A673 (cell line): Measurements from ENCODE around the gene PBRM1. TPM values are rescaled to one million over a fixed set of nuclear protein-coding genes. Genes with fewer than 3 reads are reported as not detected.

Experiments
- BruUV-seq: library from RNA; stranded (reverse); fragments of 400-500 nt; replicated peaks from 2 replicates; lab custom pipeline; 2021; lab: Mats Ljungman, UMichigan
- CTCF ChIA-PET: fragments of 300-600 bp; sonication (Branson Sonifier 250); formaldehyde crosslinking; loops from one replicate; lab custom pipeline; 2022; ENCODE audit warnings: antibody characterized with exemption; lab: Charles Lee
- POLR2A ChIA-PET: fragments of 300-600 bp; sonication (Branson Sonifier 250); formaldehyde crosslinking; loops from one replicate; lab custom pipeline; 2022; ENCODE audit warnings: antibody characterized with exemption; ENCODE audit not compliant: low non-redundant PET; lab: Charles Lee
- DNase-seq: peaks from one replicate; pipeline ENCODE4 v3.0.0-alpha.2; 2015; ENCODE audit warnings: low spot score
- H3K27ac ChIP-seq: fragments of 200-600 bp; sonication (generic); 2 replicates; pipeline ENCODE4 v1.5.1; 2016; ENCODE audit warnings: mixed run types, low read depth, mild to moderate bottlenecking, mixed read lengths, antibody characterized with exemption, low read length; ENCODE audit not compliant: poor library complexity, severe bottlenecking
- H3K27me3 ChIP-seq: fragments of 200-600 bp; sonication (generic); replicated peaks from 2 replicates; pipeline ENCODE4 v1.6.1; 2017; ENCODE audit warnings: mixed run types, low read depth, mild to moderate bottlenecking, mixed read lengths, antibody characterized with exemption, low read length; ENCODE audit not compliant: insufficient read depth, poor library complexity
- H3K36me3 ChIP-seq: fragments of 200-600 bp; sonication (generic); 2 replicates; pipeline ENCODE4 v1.6.1; 2016; ENCODE audit warnings: mixed run types, mild to moderate bottlenecking, mixed read lengths, antibody characterized with exemption, low read length; ENCODE audit not compliant: insufficient read depth, poor library complexity, severe bottlenecking
- H3K4me1 ChIP-seq: fragments of 200-600 bp; sonication (generic); 2 replicates; pipeline ENCODE4 v1.6.1; 2017; ENCODE audit warnings: mixed run types, mild to moderate bottlenecking, mixed read lengths, antibody characterized with exemption, low read length; ENCODE audit not compliant: insufficient read depth, poor library complexity, severe bottlenecking
- H3K4me3 ChIP-seq: fragments of 200-600 bp; sonication (generic); 2 replicates; pipeline ENCODE4 v1.5.1; 2016; ENCODE audit warnings: low read depth, mixed run types, mild to moderate bottlenecking, mixed read lengths, low read length; ENCODE audit not compliant: poor library complexity, severe bottlenecking
- H3K9me3 ChIP-seq: fragments of 200-600 bp; sonication (generic); 2 replicates; pipeline ENCODE4 v1.6.1; 2016; ENCODE audit warnings: mixed run types, low read depth, mild to moderate bottlenecking, mixed read lengths, antibody characterized with exemption, low read length; ENCODE audit not compliant: poor library complexity, severe bottlenecking
- CTCF ChIP-seq: fragments of 300-800, 200-600 bp; sonication (generic); conservative IDR thresholded peaks from 2 replicates; pipeline ENCODE4 v1.5.1; 2017; ENCODE audit warnings: low read depth, mild to moderate bottlenecking, antibody characterized with exemption, low read length, moderate library complexity, mixed read lengths
- EZH2 ChIP-seq: fragments of 200-600 bp; sonication (generic); IDR thresholded peaks from 2 replicates; pipeline ENCODE4 v1.6.1; 2017; ENCODE audit warnings: borderline replicate concordance, low read depth, mild to moderate bottlenecking, mixed read lengths, antibody characterized with exemption, low read length; ENCODE audit not compliant: poor library complexity, severe bottlenecking
- intact Hi-C: fragments of 100-400 bp; cut with micrococcal nuclease; formaldehyde crosslinking; loops from one replicate; pipeline ENCODE4 v1.10.0; 2022; ENCODE audit not compliant: unreplicated experiment
- total RNA-seq: library from RNA; stranded (reverse); gene quantifications from 2 replicates; pipeline ENCODE4 v1.2.3, GENCODE V29; 2021

The PBRM1 gene
- total RNA-seq, 1 experiment from 2014 or later, result 65.0 TPM

DNA sequence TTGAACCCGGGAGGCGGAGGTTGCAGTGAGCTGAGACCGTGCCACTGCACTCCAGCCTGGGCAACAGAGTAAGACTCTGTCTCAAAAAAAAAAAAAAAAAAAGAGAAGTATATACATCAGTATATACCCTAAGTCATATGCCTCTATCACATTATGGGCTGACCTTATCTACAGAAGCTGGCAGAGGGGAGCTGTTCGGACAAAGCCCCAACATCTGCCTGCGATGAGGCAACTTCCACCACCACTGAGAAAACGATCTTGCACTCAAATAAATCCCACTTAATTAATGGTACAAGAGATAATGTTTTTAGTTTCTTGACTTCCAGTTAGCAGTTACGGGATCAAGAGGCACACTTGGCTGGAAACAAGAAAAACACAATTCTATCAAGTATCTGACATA lies 17.6 kb upstream of the PBRM1 start:
- intact Hi-C loops, result no loop called here
- TF ChIP-seq CTCF, result no peak
- no peak for TF ChIP-seq EZH2
- Histone ChIP-seq H3K27ac (no peak overlapping the region), H3K4me3 (no peak overlapping the region), H3K4me1 (no peaks in the 10 kb centered on the region), H3K9me3 (no peaks in the 10 kb centered on the region), H3K36me3 (peaks cover 6% of the 10 kb centered on the region), H3K27me3 (no peaks in the 10 kb centered on the region)
- no TSS peak for BruUV-seq
- ChIA-PET CTCF (no interaction called here), POLR2A (no interaction called here)
- no peak for DNase-seq

DNA sequence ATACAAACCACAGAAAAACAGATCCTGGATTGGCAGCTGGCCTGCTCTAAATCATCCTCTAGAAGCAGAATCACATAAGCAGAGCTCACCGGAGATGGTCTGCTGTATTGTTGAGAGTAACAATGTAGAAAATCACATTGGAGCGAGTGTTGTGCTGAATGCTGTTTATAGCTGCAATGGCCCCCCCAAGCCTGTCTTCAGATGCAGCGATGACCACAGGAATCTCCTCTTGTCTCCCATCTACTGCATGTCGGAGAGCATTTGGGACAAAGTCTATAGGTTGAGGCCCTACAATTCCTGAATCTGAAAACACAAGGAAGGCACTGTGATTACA lies 11.9 kb upstream of the PBRM1 start:
- TF ChIP-seq CTCF (no peak), EZH2 (no peak)
- intact Hi-C loops, result no loop called here
- Histone ChIP-seq H3K9me3 (no peaks in the 10 kb centered on the region), H3K4me1 (no peaks in the 10 kb centered on the region), H3K4me3 (no peak overlapping the region), H3K27ac (no peak overlapping the region), H3K36me3 (peaks cover 45% of the 10 kb centered on the region), H3K27me3 (no peaks in the 10 kb centered on the region)
- ChIA-PET CTCF (no interaction called here), POLR2A (no interaction called here)
- no peak for DNase-seq
- BruUV-seq, result no TSS peak

- Histone ChIP-seq H3K27me3 (no peaks in the 10 kb centered on the region), H3K27ac (no peak overlapping the region), H3K4me1 (no peaks in the 10 kb centered on the region), H3K36me3 (peaks cover 51% of the 10 kb centered on the region), H3K9me3 (no peaks in the 10 kb centered on the region), H3K4me3 (no peak overlapping the region)
- intact Hi-C loops, result no loop called here
- DNase-seq, result no peak
- ChIA-PET POLR2A (interaction anchor here (0.5 to 0.6 kb wide), 2 partner anchors 125 to 386 kb away, joined by 3 to 6 read pairs; no protein-coding TSS in a partner anchor), CTCF (no interaction called here)
- no TSS peak for BruUV-seq
- no peak for TF ChIP-seq EZH2
- TF ChIP-seq CTCF, result no peak
Observed at GRCh38 chr3:52696830-52697631, 11.3 kb upstream of the PBRM1 start.
